OCI-LY7 (cell line): ENCODE data around the gene TSSK3. TPM values are rescaled to one million over a fixed set of nuclear protein-coding genes. Genes with fewer than 3 reads are reported as not detected.

Source experiments
- BruUV-seq: library from RNA; stranded (reverse); fragments of 400-500 nt; replicated peaks from 2 replicates; lab custom pipeline; 2021; lab: Mats Ljungman, UMichigan
- CTCF ChIA-PET: fragments of 300-600 bp; sonication (Branson Sonifier 250); formaldehyde crosslinking; loops from one replicate; lab custom pipeline; 2022; ENCODE audit warnings: antibody characterized with exemption; ENCODE audit not compliant: unreplicated experiment; lab: Charles Lee
- POLR2A ChIA-PET: fragments of 300-600 bp; sonication (Branson Sonifier 250); formaldehyde crosslinking; loops from one replicate; lab custom pipeline; 2022; ENCODE audit warnings: antibody characterized with exemption; lab: Charles Lee
- DNase-seq: peaks from one replicate; pipeline ENCODE4 v3.0.0-alpha.2; 2015; ENCODE audit warnings: low spot score
- H2AFZ ChIP-seq: fragments of 200-600 bp; sonication (generic), shearing (Covaris generic); 2 replicates; pipeline ENCODE4 v1.6.1; 2014; ENCODE audit warnings: mild to moderate bottlenecking, antibody characterized with exemption, low read length, moderate library complexity
- H3K27ac ChIP-seq: fragments of 200-600 bp; sonication (generic); 2 replicates; pipeline ENCODE4 v1.5.1; 2014; ENCODE audit warnings: mixed run types, low read depth, mild to moderate bottlenecking, moderate library complexity, low read length, inconsistent platforms; ENCODE audit not compliant: poor library complexity, severe bottlenecking
- H3K36me3 ChIP-seq: fragments of 200-600 bp; sonication (generic); 2 replicates; pipeline ENCODE4 v1.6.1; 2014; ENCODE audit warnings: mild to moderate bottlenecking, antibody characterized with exemption, low read length, moderate library complexity, mixed read lengths; ENCODE audit not compliant: insufficient read depth
- H3K4me1 ChIP-seq: fragments of 200-600 bp; sonication (generic); 2 replicates; pipeline ENCODE4 v1.5.1; 2014; ENCODE audit warnings: mild to moderate bottlenecking, low read length; ENCODE audit not compliant: insufficient read depth, poor library complexity, severe bottlenecking
- H3K4me2 ChIP-seq: fragments of 200-600 bp; sonication (generic); 2 replicates; pipeline ENCODE4 v1.6.1; 2014; ENCODE audit warnings: mild to moderate bottlenecking, low read length
- H3K4me3 ChIP-seq: fragments of 200-600 bp; sonication (generic); 2 replicates; pipeline ENCODE4 v1.5.1; 2014; ENCODE audit warnings: mild to moderate bottlenecking, low read depth, low read length; ENCODE audit not compliant: poor library complexity, severe bottlenecking
- H3K79me2 ChIP-seq: fragments of 200-600 bp; sonication (generic); 2 replicates; pipeline ENCODE4 v1.6.1; 2016; ENCODE audit warnings: low read depth, mild to moderate bottlenecking, low read length, moderate library complexity, mixed read lengths; ENCODE audit not compliant: insufficient read depth
- H3K9me2 ChIP-seq: fragments of 200-600 bp; sonication (generic); 2 replicates; pipeline ENCODE4 v1.6.1; 2016; ENCODE audit warnings: mild to moderate bottlenecking, low read length, mixed read lengths; ENCODE audit not compliant: insufficient read depth
- H3K9me3 ChIP-seq: fragments of 200-600 bp; sonication (generic); 2 replicates; pipeline ENCODE4 v1.6.1; 2014; ENCODE audit warnings: mild to moderate bottlenecking, mixed run types, low read length, mixed read lengths
- H4K20me1 ChIP-seq: fragments of 200-600 bp; sonication (generic); 2 replicates; pipeline ENCODE4 v1.6.1; 2014; ENCODE audit warnings: mild to moderate bottlenecking, antibody characterized with exemption, low read length, moderate library complexity, mixed read lengths; ENCODE audit not compliant: insufficient read depth
- EZH2phosphoT487 ChIP-seq: fragments of 200-600 bp; sonication (generic); IDR thresholded peaks from 2 replicates; pipeline ENCODE4 v1.6.1; 2018; ENCODE audit warnings: low read depth, borderline replicate concordance, mild to moderate bottlenecking, mixed run types, antibody characterized with exemption, low read length, moderate library complexity, mixed read lengths
- intact Hi-C: fragments of 100-400 bp; cut with micrococcal nuclease; formaldehyde crosslinking; loops from one replicate; pipeline ENCODE4 v1.10.0; 2022; ENCODE audit not compliant: unreplicated experiment
- total RNA-seq, 2 experiments: library from RNA; depleted of rRNA in 1 of 2; stranded (reverse); fragments of >200 nt in 1 of 2; shearing (Covaris generic) in 1 of 2; gene quantifications; 2 replicates each; pipeline ENCODE4 v1.2.3, GENCODE V29; 2014 to 2022
- TF ChIP-seq, protein P1 (sequence below): fragments of 200-600 bp; sonication (generic); conservative IDR thresholded peaks from 2 replicates; pipeline ENCODE4 v1.5.1; 2014; ENCODE audit warnings: mild to moderate bottlenecking, antibody characterized with exemption, low read length, moderate library complexity, mixed read lengths

TSSK3 gene
- total RNA-seq, 2 experiments from 2014 or later: 2.0 to 7.8 TPM

DNA sequence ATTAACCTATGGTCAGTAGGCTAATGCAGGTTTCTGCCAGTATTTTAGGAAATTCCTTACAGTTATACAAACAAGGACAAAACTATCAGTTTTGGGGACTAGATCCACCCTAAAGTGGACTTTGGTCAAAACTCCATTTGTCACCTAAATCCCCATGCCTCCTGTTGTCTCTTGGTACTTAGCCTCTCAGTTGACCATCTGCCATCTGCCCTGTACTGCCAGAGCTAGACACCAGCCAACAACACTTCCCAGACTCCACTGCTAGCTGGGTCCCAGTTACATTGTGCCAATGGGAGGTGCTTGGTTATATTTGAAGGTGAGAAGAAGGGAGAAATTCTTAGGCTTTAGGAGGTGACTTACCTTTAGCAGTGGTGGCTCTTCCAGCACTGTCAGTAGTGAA, 48.9 kb downstream of the TSSK3 start:
- no peak for DNase-seq
- Histone ChIP-seq H3K79me2 (no peaks in the 10 kb centered on the region), H3K36me3 (no peaks in the 10 kb centered on the region), H3K27ac (no peak overlapping the region), H2AFZ (no peak overlapping the region), H3K4me2 (no peak overlapping the region), H3K4me1 (peaks cover 5% of the 10 kb centered on the region), H3K4me3 (no peak overlapping the region), H3K9me3 (no peaks in the 10 kb centered on the region), H4K20me1 (no peaks in the 10 kb centered on the region), H3K9me2 (no peaks in the 10 kb centered on the region)
- CTCF ChIA-PET: no interaction called here
- TF ChIP-seq, protein P1, sequence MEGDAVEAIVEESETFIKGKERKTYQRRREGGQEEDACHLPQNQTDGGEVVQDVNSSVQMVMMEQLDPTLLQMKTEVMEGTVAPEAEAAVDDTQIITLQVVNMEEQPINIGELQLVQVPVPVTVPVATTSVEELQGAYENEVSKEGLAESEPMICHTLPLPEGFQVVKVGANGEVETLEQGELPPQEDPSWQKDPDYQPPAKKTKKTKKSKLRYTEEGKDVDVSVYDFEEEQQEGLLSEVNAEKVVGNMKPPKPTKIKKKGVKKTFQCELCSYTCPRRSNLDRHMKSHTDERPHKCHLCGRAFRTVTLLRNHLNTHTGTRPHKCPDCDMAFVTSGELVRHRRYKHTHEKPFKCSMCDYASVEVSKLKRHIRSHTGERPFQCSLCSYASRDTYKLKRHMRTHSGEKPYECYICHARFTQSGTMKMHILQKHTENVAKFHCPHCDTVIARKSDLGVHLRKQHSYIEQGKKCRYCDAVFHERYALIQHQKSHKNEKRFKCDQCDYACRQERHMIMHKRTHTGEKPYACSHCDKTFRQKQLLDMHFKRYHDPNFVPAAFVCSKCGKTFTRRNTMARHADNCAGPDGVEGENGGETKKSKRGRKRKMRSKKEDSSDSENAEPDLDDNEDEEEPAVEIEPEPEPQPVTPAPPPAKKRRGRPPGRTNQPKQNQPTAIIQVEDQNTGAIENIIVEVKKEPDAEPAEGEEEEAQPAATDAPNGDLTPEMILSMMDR: no peak
- no peak for TF ChIP-seq EZH2phosphoT487
- POLR2A ChIA-PET: interaction anchor here (0.7 to 1.3 kb wide), 3 partner anchors 12 to 897 kb away, joined by 3 to 4 read pairs (median 4); partner anchors contain the start of gene BSDC1
- intact Hi-C loops: loop anchor here (5.0 to 10.0 kb wide), 2 partner anchors 74 to 606 kb away; partner anchors contain the start of gene MARCKSL1
- no TSS peak for BruUV-seq

DNA sequence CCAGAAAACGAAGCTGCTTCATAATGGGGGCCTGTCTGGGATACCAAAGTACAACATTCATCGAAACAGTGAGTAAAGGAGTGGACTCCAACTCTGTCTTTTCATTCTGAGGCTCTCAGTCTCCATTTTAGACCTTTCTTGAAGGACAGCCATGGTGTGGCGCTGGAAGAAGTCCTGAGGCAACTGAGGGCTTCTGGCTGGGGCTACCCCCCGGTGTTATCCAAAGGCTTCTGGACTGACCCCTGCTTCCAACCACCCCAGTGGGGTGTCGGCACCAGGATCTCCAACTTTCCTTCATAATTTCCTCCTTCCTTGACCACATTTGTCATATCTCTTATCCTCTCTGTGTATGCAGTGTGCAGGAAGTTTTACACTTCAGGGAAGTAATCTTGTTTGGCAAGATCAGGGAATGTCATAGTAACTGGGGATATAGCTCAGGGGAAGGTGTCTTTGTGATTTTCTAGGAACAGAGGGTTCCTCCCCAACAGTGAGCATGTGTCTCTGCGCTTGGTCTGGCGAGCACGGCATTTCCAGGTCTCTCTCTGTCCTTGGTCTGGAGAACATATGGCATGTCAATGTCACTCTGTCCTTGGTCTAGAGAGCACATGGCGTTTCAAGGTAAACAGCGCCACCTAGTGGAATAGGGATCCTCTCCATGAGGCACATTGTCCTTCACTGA, 51.3 kb downstream of the TSSK3 start:
- TF ChIP-seq, protein P1: peak; percentile 95
- TF ChIP-seq EZH2phosphoT487: no peak
- BruUV-seq: no TSS peak
- no peak overlapping the region for H3K27ac ChIP-seq
- no peak overlapping the region for H3K4me3 ChIP-seq
- ChIA-PET POLR2A (interaction anchor here (1.7 kb wide), 1 partner anchor 12 kb away, joined by 8 read pairs; no protein-coding TSS in a partner anchor), CTCF (interaction anchor here (0.6 kb wide), 1 partner anchor 322 kb away, joined by 3 read pairs; no protein-coding TSS in a partner anchor)
- no peaks in the 10 kb centered on the region for H3K9me3 ChIP-seq
- H3K36me3 ChIP-seq: no peaks in the 10 kb centered on the region
- DNase-seq: peak; percentile 91
- H4K20me1 ChIP-seq: no peaks in the 10 kb centered on the region
- peak overlapping the region; percentile 96 for H2AFZ ChIP-seq
- no peaks in the 10 kb centered on the region for H3K79me2 ChIP-seq
- H3K4me2 ChIP-seq: 0 out of 2 replicates have a peak overlapping the region, but pooled peaks have one; percentile 36
- intact Hi-C loops: loop anchor here (1.0 to 10.0 kb wide), 5 partner anchors 76 to 609 kb away; partner anchors contain the start of gene MARCKSL1
- H3K9me2 ChIP-seq: no peaks in the 10 kb centered on the region
- H3K4me1 ChIP-seq: peaks cover 5% of the 10 kb centered on the region

Other genes with a start within 250 kb of the TSSK3 start
- gene TXLNA, start 182.9 kb upstream of the TSSK3 start, total RNA-seq (2014; rRNA removed; shearing (Covaris generic)): 42.0 and 47.5 TPM in 2 replicates
- 46.4 and 47.3 TPM in 2 replicates for gene TXLNA, start 182.9 kb upstream of the TSSK3 start, total RNA-seq (2022)
- 28.3 and 32.8 TPM in 2 replicates for gene CCDC28B, start 161.9 kb upstream of the TSSK3 start, total RNA-seq (2014; rRNA removed; shearing (Covaris generic))
- gene CCDC28B, start 161.9 kb upstream of the TSSK3 start, total RNA-seq (2022): 53.4 and 54.4 TPM in 2 replicates
- gene IQCC, start 156.9 kb upstream of the TSSK3 start, total RNA-seq (2014; rRNA removed; shearing (Covaris generic)): 12.1 and 14.5 TPM in 2 replicates
- gene IQCC, start 156.9 kb upstream of the TSSK3 start, total RNA-seq (2022): 8.0 and 8.4 TPM in 2 replicates
- gene DCDC2B, start 153.4 kb upstream of the TSSK3 start, total RNA-seq (2014; rRNA removed; shearing (Covaris generic)): 0.06 and 0.15 TPM in 2 replicates
- 0.26 and 0.29 TPM in 2 replicates for gene DCDC2B, start 153.4 kb upstream of the TSSK3 start, total RNA-seq (2022)
- 14.9 and 17.1 TPM in 2 replicates for gene TMEM234, start 140.2 kb upstream of the TSSK3 start, total RNA-seq (2014; rRNA removed; shearing (Covaris generic))
- gene TMEM234, start 140.2 kb upstream of the TSSK3 start, total RNA-seq (2022): 17.5 and 24.5 TPM in 2 replicates
- gene EIF3I, start 140.1 kb upstream of the TSSK3 start, total RNA-seq (2014; rRNA removed; shearing (Covaris generic)): 144 and 182 TPM in 2 replicates
- gene EIF3I, start 140.1 kb upstream of the TSSK3 start, total RNA-seq (2022): 193 and 207 TPM in 2 replicates
- gene FAM167B, start 115.3 kb upstream of the TSSK3 start, total RNA-seq (2014; rRNA removed; shearing (Covaris generic)): 1.1 and 1.6 TPM in 2 replicates
- 1.8 and 3.1 TPM in 2 replicates for gene FAM167B, start 115.3 kb upstream of the TSSK3 start, total RNA-seq (2022)
- 217 and 218 TPM in 2 replicates for gene LCK, start 111.3 kb upstream of the TSSK3 start, total RNA-seq (2014; rRNA removed; shearing (Covaris generic))
- 135 and 146 TPM in 2 replicates for gene LCK, start 111.3 kb upstream of the TSSK3 start, total RNA-seq (2022)
- 259 and 270 TPM in 2 replicates for gene HDAC1, start 70.5 kb upstream of the TSSK3 start, total RNA-seq (2014; rRNA removed; shearing (Covaris generic))
- 254 and 263 TPM in 2 replicates for gene HDAC1, start 70.5 kb upstream of the TSSK3 start, total RNA-seq (2022)
- 120 and 130 TPM in 2 replicates for gene MARCKSL1, start 26.3 kb upstream of the TSSK3 start, total RNA-seq (2014; rRNA removed; shearing (Covaris generic))
- 246 and 288 TPM in 2 replicates for gene MARCKSL1, start 26.3 kb upstream of the TSSK3 start, total RNA-seq (2022)
- gene FAM229A, start 54 bp upstream of the TSSK3 start, total RNA-seq (2014; rRNA removed; shearing (Covaris generic)): 3.2 and 5.2 TPM in 2 replicates
- gene FAM229A, start 54 bp upstream of the TSSK3 start, total RNA-seq (2022): 13.5 and 16.5 TPM in 2 replicates
- gene BSDC1, start 31.9 kb downstream of the TSSK3 start, total RNA-seq (2014; rRNA removed; shearing (Covaris generic)): 21.8 and 29.6 TPM in 2 replicates
- gene BSDC1, start 31.9 kb downstream of the TSSK3 start, total RNA-seq (2022): 41.8 and 42.5 TPM in 2 replicates
- gene ZBTB8B, start 102.5 kb downstream of the TSSK3 start, total RNA-seq (2014; rRNA removed; shearing (Covaris generic)): 0.03 TPM in 1 of 2 replicates, not detected in the other
- gene ZBTB8B, start 102.5 kb downstream of the TSSK3 start, total RNA-seq (2022): not detected in 2 replicates
- gene ZBTB8A, start 176.9 kb downstream of the TSSK3 start, total RNA-seq (2014; rRNA removed; shearing (Covaris generic)): 0.54 and 1.5 TPM in 2 replicates
- 0.24 and 0.29 TPM in 2 replicates for gene ZBTB8A, start 176.9 kb downstream of the TSSK3 start, total RNA-seq (2022)